GM10248 (cell line): ENCODE data around the gene TOMM22.

Experiments
- CTCF ChIA-PET: fragments of 300-600 bp; sonication (Branson Sonifier 250); formaldehyde crosslinking; extraction: SDS; loops from one replicate; lab custom pipeline; 2021; ENCODE audit warnings: antibody characterized with exemption; lab: Yijun Ruan, JAX
- POLR2A ChIA-PET: fragments of 350-650 bp; sonication (Branson Sonifier 250); formaldehyde crosslinking; extraction: SDS; loops from one replicate; lab custom pipeline; 2020; ENCODE audit warnings: antibody characterized with exemption; lab: Yijun Ruan, JAX
- DNase-seq: peaks from one replicate; pipeline ENCODE4 v3.0.0; 2012; ENCODE audit errors: extremely low spot score
- CTCF ChIP-seq: IDR thresholded peaks from 2 replicates; pipeline ENCODE4 v1.5.1; 2012; ENCODE audit warnings: mild to moderate bottlenecking, low read depth; ENCODE audit errors: extremely low read depth, missing control alignments, control extremely low read depth

Gene TOMM22

GRCh38 chr22:38721551-38721950 lies 39.8 kb downstream of the TOMM22 start:
- TF ChIP-seq CTCF, result no peak
- POLR2A ChIA-PET, result no interaction called here
- CTCF ChIA-PET, result interaction anchor here (1.2 to 7.5 kb wide), 4 partner anchors 13 to 48 kb away, joined by 3 to 70 read pairs (median 4); no protein-coding TSS in a partner anchor
- no peak for DNase-seq

- no peak for TF ChIP-seq CTCF
- ChIA-PET POLR2A (no interaction called here), CTCF (interaction anchor here (1.2 to 7.5 kb wide), 8 partner anchors 10 to 45 kb away, joined by 5 to 70 read pairs (median 8); no protein-coding TSS in a partner anchor)
- no peak for DNase-seq
Measured at GRCh38 chr22:38724176-38724575, 42.4 kb downstream of the TOMM22 start.

DNA sequence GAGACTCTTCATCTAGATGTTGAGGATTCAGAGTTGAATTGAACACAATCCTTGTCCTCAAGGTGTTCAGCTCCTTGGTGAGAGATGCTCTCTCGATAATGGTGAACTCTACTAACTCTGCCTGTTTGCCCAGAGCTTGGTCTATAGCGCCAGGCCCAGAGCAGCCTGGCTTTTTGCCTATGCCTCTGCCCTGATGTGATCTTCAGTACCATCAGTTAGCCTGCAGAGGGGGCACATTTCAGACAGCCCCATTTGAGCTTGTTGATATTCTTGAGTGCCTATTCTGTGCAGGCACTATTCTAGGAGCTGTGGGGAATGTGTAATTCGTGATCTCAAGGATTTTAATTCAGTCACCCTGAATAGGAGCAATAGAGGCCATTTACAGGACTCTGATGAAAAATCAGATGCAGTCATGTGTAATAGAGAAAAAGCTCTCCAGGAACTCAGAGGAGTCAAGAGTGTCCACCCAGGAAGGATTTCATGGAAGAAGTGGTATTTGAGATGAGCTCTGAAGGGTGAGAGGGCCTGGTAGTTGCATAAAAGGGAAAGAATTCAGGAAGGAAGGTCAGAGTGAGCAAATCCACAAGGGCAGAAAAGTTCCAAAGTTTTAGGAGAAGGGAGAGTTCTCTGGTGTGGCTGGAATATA lies 43.3 kb downstream of the TOMM22 start:
- peak; percentile 13 for TF ChIP-seq CTCF
- ChIA-PET POLR2A (no interaction called here), CTCF (interaction anchor here (1.2 to 7.5 kb wide), 9 partner anchors 10 to 44 kb away, joined by 3 to 70 read pairs (median 8); no protein-coding TSS in a partner anchor)
- DNase-seq, result no peak

DNA sequence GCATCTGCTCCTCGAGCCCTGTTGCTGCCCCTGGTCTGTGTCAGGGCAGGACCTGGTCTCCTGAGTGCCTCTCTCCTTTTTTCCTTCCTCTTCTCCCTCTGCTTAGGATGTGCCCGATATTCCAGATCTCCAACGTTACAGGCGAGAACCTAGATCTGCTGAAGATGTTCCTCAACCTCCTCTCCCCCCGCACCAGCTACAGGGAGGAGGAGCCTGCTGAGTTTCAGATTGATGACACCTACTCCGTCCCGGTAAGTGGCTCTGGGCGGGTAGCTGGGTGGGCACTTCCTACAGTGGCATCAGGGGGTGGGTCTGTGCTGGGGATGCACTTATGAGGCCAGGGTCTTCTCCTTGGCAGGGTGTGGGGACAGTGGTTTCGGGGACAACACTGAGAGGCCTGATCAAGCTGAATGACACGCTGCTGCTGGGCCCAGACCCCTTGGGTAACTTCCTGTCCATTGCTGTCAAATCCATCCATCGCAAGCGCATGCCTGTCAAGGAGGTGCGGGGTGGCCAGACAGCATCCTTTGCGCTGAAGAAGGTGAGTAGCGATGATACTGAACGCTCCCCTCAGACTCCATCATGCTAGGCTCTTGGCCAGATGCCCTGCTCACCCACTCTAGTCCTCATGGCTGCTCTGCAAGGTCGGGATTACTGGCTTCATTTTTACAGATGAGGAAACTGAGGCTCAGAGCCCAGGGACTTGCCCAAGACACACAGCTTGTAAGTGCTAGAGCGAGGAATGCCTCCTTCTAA lies 44.3 kb downstream of the TOMM22 start:
- no peak for TF ChIP-seq CTCF

GRCh38 chr22:38727123-38727522 lies 45.4 kb downstream of the TOMM22 start:
- no peak for TF ChIP-seq CTCF
- ChIA-PET CTCF (interaction anchor here (1.5 to 7.5 kb wide), 3 partner anchors 8 to 20 kb away, joined by 3 to 70 read pairs (median 9); no protein-coding TSS in a partner anchor), POLR2A (no interaction called here)
- no peak for DNase-seq

More for the DNA sequence above, 44.3 kb downstream of the TOMM22 start:
- CTCF ChIA-PET, result interaction anchor here (1.2 to 7.5 kb wide), 5 partner anchors 9 to 36 kb away, joined by 3 to 70 read pairs (median 9); no protein-coding TSS in a partner anchor
- DNase-seq, result no peak
- POLR2A ChIA-PET, result no interaction called here
